IMR-90 (cell line): ENCODE results near the gene FJX1. TPM values are rescaled to one million over a fixed set of nuclear protein-coding genes. Genes with fewer than 3 reads are reported as not detected.

ENCODE experiments used
- ATAC-seq: fragments of 200-7000 bp; cut with Tn5 transposase; 2 replicates; pipeline ENCODE4 v1.9.1; 2020; ENCODE audit warnings: low read depth, mild to moderate bottlenecking, moderate library complexity
- BruUV-seq: library from RNA; stranded (reverse); fragments of 400-500 nt; replicated peaks from 2 replicates; lab custom pipeline; 2021; lab: Mats Ljungman, UMichigan
- CTCF ChIA-PET: fragments of 300-600 bp; formaldehyde crosslinking; extraction: SDS; loops from one replicate; lab custom pipeline; 2021; ENCODE audit warnings: antibody characterized with exemption; lab: Yijun Ruan, JAX
- POLR2A ChIA-PET: fragments of 300-600 bp; sonication (Branson Sonifier 250); formaldehyde crosslinking; loops from one replicate; lab custom pipeline; 2022; ENCODE audit warnings: antibody characterized with exemption; ENCODE audit not compliant: unreplicated experiment; lab: Charles Lee
- DNase-seq: peaks from one replicate; pipeline ENCODE4 v3.0.0; 2013
- H2AFZ ChIP-seq: replicated peaks from 2 replicates; pipeline ENCODE3; 2013; ENCODE audit warnings: low read length, mild to moderate bottlenecking; ENCODE audit not compliant: poor library complexity
- H2AK5ac ChIP-seq: 2 replicates; pipeline ENCODE4 v1.6.1; 2013; ENCODE audit warnings: low read depth, low read length, inconsistent platforms
- H2AK9ac ChIP-seq: replicated peaks from 2 replicates; pipeline ENCODE3; 2013; ENCODE audit warnings: mild to moderate bottlenecking, low read depth, low read length, moderate library complexity; ENCODE audit not compliant: poor library complexity
- H2BK120ac ChIP-seq: 2 replicates; pipeline ENCODE4 v1.6.1; 2013; ENCODE audit warnings: low read depth, low read length, inconsistent platforms
- H2BK15ac ChIP-seq: 3 replicates; pipeline ENCODE4 v1.6.1; 2013; ENCODE audit warnings: low read depth, low read length, inconsistent platforms
- H2BK20ac ChIP-seq: 2 replicates; pipeline ENCODE4 v1.6.1; 2013; ENCODE audit warnings: low read depth, mild to moderate bottlenecking, inconsistent platforms, low read length, moderate library complexity
- H2BK5ac ChIP-seq: 2 replicates; pipeline ENCODE4 v1.6.1; 2013; ENCODE audit warnings: mild to moderate bottlenecking, low read depth, low read length, inconsistent platforms; ENCODE audit not compliant: poor library complexity, severe bottlenecking
- H3K14ac ChIP-seq: replicated peaks from 2 replicates; pipeline ENCODE4 v1.6.1; 2013; ENCODE audit warnings: low read depth, low read length, inconsistent platforms
- H3K18ac ChIP-seq: 2 replicates; pipeline ENCODE4 v1.6.1; 2013; ENCODE audit warnings: low read depth, low read length, control low read depth
- H3K23ac ChIP-seq: 2 replicates; pipeline ENCODE4 v1.6.1; 2013; ENCODE audit warnings: low read depth, low read length, inconsistent platforms
- H3K27ac ChIP-seq: 2 replicates; pipeline ENCODE4 v1.5.1; 2013; ENCODE audit warnings: mild to moderate bottlenecking, control low read depth, low read length; ENCODE audit not compliant: insufficient read depth
- H3K27me3 ChIP-seq: 2 replicates; pipeline ENCODE4 v1.6.1; 2013; ENCODE audit warnings: low read length; ENCODE audit not compliant: control insufficient read depth, insufficient read depth
- H3K36me3 ChIP-seq: 2 replicates; pipeline ENCODE4 v1.6.1; 2013; ENCODE audit warnings: low read length, mixed read lengths; ENCODE audit not compliant: control insufficient read depth, insufficient read depth
- H3K4ac ChIP-seq: 2 replicates; pipeline ENCODE4 v1.6.1; 2013; ENCODE audit warnings: low read depth, low read length, inconsistent platforms
- H3K4me1 ChIP-seq: 2 replicates; pipeline ENCODE4 v1.6.1; 2013; ENCODE audit warnings: low read length, mixed read lengths; ENCODE audit not compliant: control insufficient read depth, insufficient read depth
- H3K4me2 ChIP-seq: 2 replicates; pipeline ENCODE4 v1.6.1; 2013; ENCODE audit warnings: low read depth, mild to moderate bottlenecking, control low read depth, low read length, moderate library complexity
- H3K4me3 ChIP-seq: 2 replicates; pipeline ENCODE4 v1.5.1; 2013; ENCODE audit warnings: low read depth, mild to moderate bottlenecking, control low read depth, low read length, moderate library complexity; ENCODE audit not compliant: insufficient read depth
- H3K56ac ChIP-seq: 2 replicates; pipeline ENCODE4 v1.6.1; 2013; ENCODE audit warnings: low read length, inconsistent platforms; ENCODE audit not compliant: insufficient read depth; ENCODE audit errors: extremely low read depth
- H3K79me1 ChIP-seq, 2 experiments: 2 replicates each; pipeline ENCODE4 v1.6.1; 2013; ENCODE audit warnings: low read length in 2 of 2, inconsistent platforms in 1 of 2, low read depth in 1 of 2
- H3K9ac ChIP-seq: 2 replicates; pipeline ENCODE4 v1.6.1; 2013; ENCODE audit warnings: low read depth, low read length, control low read depth
- H3K9me1 ChIP-seq: 2 replicates; pipeline ENCODE4 v1.6.1; 2013; ENCODE audit warnings: low read length, inconsistent platforms; ENCODE audit not compliant: insufficient read depth
- H3K9me3 ChIP-seq: 2 replicates; pipeline ENCODE4 v1.6.1; 2013; ENCODE audit warnings: low read length; ENCODE audit not compliant: control insufficient read depth, insufficient read depth
- H4K20me1 ChIP-seq: 2 replicates; pipeline ENCODE4 v1.6.1; 2013; ENCODE audit warnings: low read length, inconsistent platforms; ENCODE audit not compliant: insufficient read depth
- H4K5ac ChIP-seq: 2 replicates; pipeline ENCODE4 v1.6.1; 2013; ENCODE audit warnings: mild to moderate bottlenecking, low read depth, low read length, control low read depth
- H4K8ac ChIP-seq, 2 experiments: 2 replicates each; pipeline ENCODE4 v1.6.1; 2013; ENCODE audit warnings: low read depth in 2 of 2, low read length in 2 of 2, control low read depth in 1 of 2, inconsistent platforms in 1 of 2
- H4K91ac ChIP-seq: 2 replicates; pipeline ENCODE4 v1.6.1; 2013; ENCODE audit warnings: low read depth, low read length, inconsistent platforms; ENCODE audit not compliant: insufficient read depth
- CEBPB ChIP-seq: IDR thresholded peaks from 2 replicates; pipeline ENCODE4 v1.6.1; 2012; ENCODE audit warnings: low read depth, low read length, improper control_type of control experiment
- CHD1 ChIP-seq: IDR thresholded peaks from 2 replicates; pipeline ENCODE4 v1.6.1; 2012; ENCODE audit warnings: low read depth, low read length, improper control_type of control experiment
- FOS ChIP-seq: fragments of 150-350 bp; IDR thresholded peaks from 2 replicates; pipeline ENCODE4 v1.6.1; 2016; ENCODE audit warnings: low read depth, low read length
- MAFK ChIP-seq: IDR thresholded peaks from 2 replicates; pipeline ENCODE4 v1.6.1; 2012; ENCODE audit warnings: low read depth, low read length, improper control_type of control experiment
- MAZ ChIP-seq: IDR thresholded peaks from 2 replicates; pipeline ENCODE4 v1.6.1; 2012; ENCODE audit warnings: low read depth, mild to moderate bottlenecking, low read length, improper control_type of control experiment, moderate library complexity, borderline replicate concordance
- RCOR1 ChIP-seq: IDR thresholded peaks from 2 replicates; pipeline ENCODE4 v1.6.1; 2012; ENCODE audit warnings: mild to moderate bottlenecking, low read length, improper control_type of control experiment; ENCODE audit not compliant: insufficient replicate concordance
- RFX5 ChIP-seq: IDR thresholded peaks from 2 replicates; pipeline ENCODE4 v1.8.0; 2012; ENCODE audit warnings: low read depth, mild to moderate bottlenecking, low read length, moderate library complexity
- SMC3 ChIP-seq: fragments of 150-350 bp; IDR thresholded peaks from 2 replicates; pipeline ENCODE4 v1.6.1; 2016; ENCODE audit warnings: low read depth, mild to moderate bottlenecking, antibody characterized with exemption, low read length, moderate library complexity
- WGBS, 2 experiments: methylation state at CpG; one replicate each; pipeline versions ENCODE4 v1.1.5 to v1.1.7; 2013; ENCODE audit warnings: missing lambda C conversion rate in 2 of 2; ENCODE audit not compliant: insufficient read length in 1 of 2; ENCODE audit errors: extremely low coverage in 2 of 2; 5-methylcytosine and 5-hydroxymethylcytosine counted together
- dilution Hi-C: fragments of 300-500 bp; cut with HindIII; formaldehyde crosslinking; loops from one replicate; pipeline ENCODE4 v1.14.3; 2018; ENCODE audit warnings: low sequenced_read_pairs; ENCODE audit not compliant: unreplicated experiment
- in situ Hi-C: fragments of 300-500 bp; cut with MboI; formaldehyde crosslinking; loops from 3 replicates; pipeline ENCODE4 v1.14.3; 2019; ENCODE audit warnings: low sequenced_read_pairs, inconsistent platforms, mixed read lengths
- intact Hi-C: fragments of 100-400 bp; cut with micrococcal nuclease; formaldehyde crosslinking; loops from 2 replicates; pipeline ENCODE4 v1.10.0; 2022
- polyA plus RNA-seq, 3 experiments: library from polyadenylated mRNA; depleted of rRNA; stranded (reverse); fragments of >200 nt; gene quantifications; 2 replicates each; pipeline ENCODE4 v1.2.3, GENCODE V29; 2012; ENCODE audit warnings: low replicate concordance in 1 of 3
- total RNA-seq: library from RNA; depleted of rRNA; stranded (reverse); fragments of >200 nt; gene quantifications from 2 replicates; pipeline ENCODE4 v1.2.3, GENCODE V29; 2012
- TF ChIP-seq, protein P1 (sequence below): fragments of 150-350 bp; IDR thresholded peaks from 2 replicates; pipeline ENCODE4 v1.6.1; 2017; ENCODE audit warnings: mild to moderate bottlenecking, antibody characterized with exemption, low read length, low read depth
- TF ChIP-seq, protein P2 (sequence below): fragments of 150-350 bp; IDR thresholded peaks from 2 replicates; pipeline ENCODE4 v1.6.1; 2016; ENCODE audit warnings: low read depth, mild to moderate bottlenecking, low read length, moderate library complexity, borderline replicate concordance
- TF ChIP-seq, protein P3 (sequence below): conservative IDR thresholded peaks from 2 replicates; pipeline ENCODE4 v1.5.1; 2012; ENCODE audit warnings: mild to moderate bottlenecking, low read depth, low read length, improper control_type of control experiment

Gene FJX1
- total and polyA plus RNA-seq, 2 of the 4 experiments (the other 2 are of a cell fraction): 8.4 to 11.2 TPM

DNA sequence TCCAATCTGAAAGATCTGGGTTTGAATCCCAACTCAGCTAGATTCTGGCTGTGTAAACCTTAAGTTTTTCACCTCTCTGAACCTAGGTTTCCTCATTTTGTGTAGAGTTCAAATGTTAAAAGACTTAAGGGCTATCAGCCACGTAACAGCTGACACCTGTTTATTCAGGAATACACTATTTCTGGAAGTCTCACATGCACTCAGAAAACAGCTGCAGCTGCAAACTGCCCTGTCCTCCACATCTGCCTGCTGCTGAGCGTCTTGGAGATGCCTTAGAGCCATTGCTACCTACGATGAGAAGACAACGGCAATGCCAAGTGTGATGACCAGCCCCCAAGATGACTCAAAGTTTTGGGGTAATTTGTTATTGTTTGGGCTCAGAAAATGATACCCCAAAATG, 37.6 kb downstream of the FJX1 start:
- Histone ChIP-seq H3K18ac (no peak overlapping the region), H3K23ac (no peak overlapping the region), H2AFZ (no peak overlapping the region), H2BK20ac (no peak overlapping the region), H3K4me3 (no peak overlapping the region), H3K9ac (no peak overlapping the region), H3K56ac (no peak overlapping the region), H4K5ac (no peak overlapping the region), H3K9me1 (0 out of 2 replicates have a peak, but pooled peaks cover 1% of the 10 kb centered on the region), H2AK5ac (peak overlapping the region; percentile 24; the same call in 1 of the 2 replicates), H3K14ac (no peak overlapping the region), H3K27ac (no peak overlapping the region), H3K27me3 (no peaks in the 10 kb centered on the region), H3K9me3 (no peaks in the 10 kb centered on the region), H2BK15ac (no peak overlapping the region), H3K4ac (no peak overlapping the region), H3K79me1 (no peaks in the 10 kb centered on the region), H3K4me2 (no peak overlapping the region), H2BK5ac (no peak overlapping the region), H4K20me1 (no peaks in the 10 kb centered on the region), H4K8ac (no peak overlapping the region), H3K4me1 (no peaks in the 10 kb centered on the region), H2BK120ac (no peak overlapping the region), H4K91ac (no peak overlapping the region), H3K36me3 (no peaks in the 10 kb centered on the region), H2AK9ac (no peak overlapping the region)
- CTCF ChIA-PET: no interaction called here
- ATAC-seq: no peak
- dilution Hi-C loops (no loop called here), in situ Hi-C loops (no loop called here), intact Hi-C loops (no loop called here)
- no peak for DNase-seq
- no CpG with 5 or more reads among the region's 4 CpGs for WGBS, 2 experiments
- TF ChIP-seq CEBPB (no peak), MAFK (no peak), RCOR1 (no peak), FOS (no peak), SMC3 (no peak), MAZ (no peak), RFX5 (no peak), CHD1 (no peak)
- TF ChIP-seq, protein P1, sequence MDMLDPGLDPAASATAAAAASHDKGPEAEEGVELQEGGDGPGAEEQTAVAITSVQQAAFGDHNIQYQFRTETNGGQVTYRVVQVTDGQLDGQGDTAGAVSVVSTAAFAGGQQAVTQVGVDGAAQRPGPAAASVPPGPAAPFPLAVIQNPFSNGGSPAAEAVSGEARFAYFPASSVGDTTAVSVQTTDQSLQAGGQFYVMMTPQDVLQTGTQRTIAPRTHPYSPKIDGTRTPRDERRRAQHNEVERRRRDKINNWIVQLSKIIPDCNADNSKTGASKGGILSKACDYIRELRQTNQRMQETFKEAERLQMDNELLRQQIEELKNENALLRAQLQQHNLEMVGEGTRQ: no peak
- TF ChIP-seq, protein P2, sequence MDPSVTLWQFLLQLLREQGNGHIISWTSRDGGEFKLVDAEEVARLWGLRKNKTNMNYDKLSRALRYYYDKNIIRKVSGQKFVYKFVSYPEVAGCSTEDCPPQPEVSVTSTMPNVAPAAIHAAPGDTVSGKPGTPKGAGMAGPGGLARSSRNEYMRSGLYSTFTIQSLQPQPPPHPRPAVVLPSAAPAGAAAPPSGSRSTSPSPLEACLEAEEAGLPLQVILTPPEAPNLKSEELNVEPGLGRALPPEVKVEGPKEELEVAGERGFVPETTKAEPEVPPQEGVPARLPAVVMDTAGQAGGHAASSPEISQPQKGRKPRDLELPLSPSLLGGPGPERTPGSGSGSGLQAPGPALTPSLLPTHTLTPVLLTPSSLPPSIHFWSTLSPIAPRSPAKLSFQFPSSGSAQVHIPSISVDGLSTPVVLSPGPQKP: no peak
- TF ChIP-seq, protein P3, sequence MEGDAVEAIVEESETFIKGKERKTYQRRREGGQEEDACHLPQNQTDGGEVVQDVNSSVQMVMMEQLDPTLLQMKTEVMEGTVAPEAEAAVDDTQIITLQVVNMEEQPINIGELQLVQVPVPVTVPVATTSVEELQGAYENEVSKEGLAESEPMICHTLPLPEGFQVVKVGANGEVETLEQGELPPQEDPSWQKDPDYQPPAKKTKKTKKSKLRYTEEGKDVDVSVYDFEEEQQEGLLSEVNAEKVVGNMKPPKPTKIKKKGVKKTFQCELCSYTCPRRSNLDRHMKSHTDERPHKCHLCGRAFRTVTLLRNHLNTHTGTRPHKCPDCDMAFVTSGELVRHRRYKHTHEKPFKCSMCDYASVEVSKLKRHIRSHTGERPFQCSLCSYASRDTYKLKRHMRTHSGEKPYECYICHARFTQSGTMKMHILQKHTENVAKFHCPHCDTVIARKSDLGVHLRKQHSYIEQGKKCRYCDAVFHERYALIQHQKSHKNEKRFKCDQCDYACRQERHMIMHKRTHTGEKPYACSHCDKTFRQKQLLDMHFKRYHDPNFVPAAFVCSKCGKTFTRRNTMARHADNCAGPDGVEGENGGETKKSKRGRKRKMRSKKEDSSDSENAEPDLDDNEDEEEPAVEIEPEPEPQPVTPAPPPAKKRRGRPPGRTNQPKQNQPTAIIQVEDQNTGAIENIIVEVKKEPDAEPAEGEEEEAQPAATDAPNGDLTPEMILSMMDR: no peak
- BruUV-seq: no TSS peak
- POLR2A ChIA-PET: no interaction called here
